GM19395 (cell line): ENCODE data around the gene PMM2.

Experiments used
- ATAC-seq: cut with Tn5 transposase; IDR thresholded peaks from one replicate; pipeline ENCODE4 v1.9.1; 2021; ENCODE audit warnings: mild to moderate bottlenecking, moderate library complexity; ENCODE audit not compliant: unreplicated experiment

Gene PMM2

GRCh38 chr16:8885674-8886592 lies 88.3 kb downstream of the PMM2 start:
- no peak for ATAC-seq

- no peak for ATAC-seq
Observed at GRCh38 chr16:8886593-8887430, 89.2 kb downstream of the PMM2 start.

- ATAC-seq: no peak
Observed at GRCh38 chr16:8887431-8887765, 89.8 kb downstream of the PMM2 start.

GRCh38 chr16:8887952-8888560 lies 90.4 kb downstream of the PMM2 start:
- no peak for ATAC-seq

- ATAC-seq: no peak
Observed at GRCh38 chr16:8888951-8889892, 91.6 kb downstream of the PMM2 start.

GRCh38 chr16:8889893-8890548 lies 92.4 kb downstream of the PMM2 start:
- ATAC-seq: no peak

GRCh38 chr16:8890549-8890921 lies 92.9 kb downstream of the PMM2 start:
- ATAC-seq: no peak

- peak; percentile 38 for ATAC-seq
Observed at GRCh38 chr16:8892101-8892575, 94.5 kb downstream of the PMM2 start.

GRCh38 chr16:8893426-8893825 lies 95.8 kb downstream of the PMM2 start:
- no peak for ATAC-seq

- no peak for ATAC-seq
Observed at GRCh38 chr16:8893976-8894690, 96.5 kb downstream of the PMM2 start.

GRCh38 chr16:8894736-8895334 lies 97.2 kb downstream of the PMM2 start:
- no peak for ATAC-seq

- ATAC-seq: no peak
Observed at GRCh38 chr16:8898660-8899318, 101.2 kb downstream of the PMM2 start.
